ENCODE results near the gene NCAN. TPM values are rescaled to one million over a fixed set of nuclear protein-coding genes. Genes with fewer than 3 reads are reported as not detected.
"Not testable (repeated sequence)": the region's sequence is repeated elsewhere in the genome, so short reads cannot be mapped to it uniquely, and the experiment has no call there.

NCAN gene
- total RNA-seq, 4 donors from 2014 or later, result not detected

DNA sequence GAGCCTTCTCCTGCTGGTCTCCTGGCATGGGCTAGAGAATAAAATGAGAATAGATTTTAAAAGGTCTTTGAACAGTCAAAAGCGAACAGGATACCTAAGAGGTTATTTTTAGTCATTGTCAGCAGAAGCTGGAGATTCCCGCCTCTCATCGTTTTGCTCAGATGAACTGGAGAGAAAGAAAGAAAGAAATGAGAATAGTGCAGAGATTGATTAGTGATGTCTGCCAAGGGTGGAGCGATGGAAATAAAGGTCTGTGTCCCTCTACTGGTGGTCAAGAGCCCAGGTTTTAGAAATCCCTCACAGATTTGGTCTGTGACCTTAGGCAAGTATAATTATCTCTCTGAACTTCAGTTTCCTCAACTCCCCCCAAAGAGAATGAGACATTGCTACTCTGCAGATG is 5.3 kb downstream of the NCAN start:
- no peaks in the 10 kb centered on the region for H3K36me3 ChIP-seq
- no peak overlapping the region for H3K27ac ChIP-seq
- 48 to 62% methylated on average over 4 of the region's 4 CpGs for WGBS, 2 donors
- intact Hi-C loops (cut with DNase I), result no loop called here
- no peak overlapping the region for H3K4me3 ChIP-seq
- no peaks in the 10 kb centered on the region for H3K9me3 ChIP-seq
- peaks cover 0 to 77% (median 7%) of the 10 kb centered on the region in 4 donors for H3K27me3 ChIP-seq
- no peaks in the 10 kb centered on the region for H3K4me1 ChIP-seq
- DNase-seq, result no peak
- TF ChIP-seq, protein P1, sequence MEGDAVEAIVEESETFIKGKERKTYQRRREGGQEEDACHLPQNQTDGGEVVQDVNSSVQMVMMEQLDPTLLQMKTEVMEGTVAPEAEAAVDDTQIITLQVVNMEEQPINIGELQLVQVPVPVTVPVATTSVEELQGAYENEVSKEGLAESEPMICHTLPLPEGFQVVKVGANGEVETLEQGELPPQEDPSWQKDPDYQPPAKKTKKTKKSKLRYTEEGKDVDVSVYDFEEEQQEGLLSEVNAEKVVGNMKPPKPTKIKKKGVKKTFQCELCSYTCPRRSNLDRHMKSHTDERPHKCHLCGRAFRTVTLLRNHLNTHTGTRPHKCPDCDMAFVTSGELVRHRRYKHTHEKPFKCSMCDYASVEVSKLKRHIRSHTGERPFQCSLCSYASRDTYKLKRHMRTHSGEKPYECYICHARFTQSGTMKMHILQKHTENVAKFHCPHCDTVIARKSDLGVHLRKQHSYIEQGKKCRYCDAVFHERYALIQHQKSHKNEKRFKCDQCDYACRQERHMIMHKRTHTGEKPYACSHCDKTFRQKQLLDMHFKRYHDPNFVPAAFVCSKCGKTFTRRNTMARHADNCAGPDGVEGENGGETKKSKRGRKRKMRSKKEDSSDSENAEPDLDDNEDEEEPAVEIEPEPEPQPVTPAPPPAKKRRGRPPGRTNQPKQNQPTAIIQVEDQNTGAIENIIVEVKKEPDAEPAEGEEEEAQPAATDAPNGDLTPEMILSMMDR (IDR thresholded peaks at IDR 0.05), result no peak
- no peak for TF ChIP-seq POLR2A (IDR thresholded peaks at IDR 0.05)

DNA sequence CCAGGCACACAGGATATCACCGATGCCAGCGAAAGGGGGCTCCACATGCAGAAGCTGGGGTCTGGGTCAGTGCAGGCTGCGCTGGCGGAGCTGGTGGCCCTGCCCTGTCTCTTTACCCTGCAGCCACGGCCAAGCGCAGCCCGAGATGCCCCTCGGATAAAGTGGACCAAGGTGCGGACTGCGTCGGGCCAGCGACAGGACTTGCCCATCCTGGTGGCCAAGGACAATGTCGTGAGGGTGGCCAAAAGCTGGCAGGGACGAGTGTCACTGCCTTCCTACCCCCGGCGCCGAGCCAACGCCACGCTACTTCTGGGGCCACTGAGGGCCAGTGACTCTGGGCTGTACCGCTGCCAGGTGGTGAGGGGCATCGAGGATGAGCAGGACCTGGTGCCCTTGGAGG is 7.2 kb downstream of the NCAN start:
- Histone ChIP-seq H3K27ac (no peak overlapping the region), H3K4me1 (no peaks in the 10 kb centered on the region), H3K36me3 (no peaks in the 10 kb centered on the region), H3K4me3 (no peak overlapping the region), H3K27me3 (peaks cover 0 to 73% (median 0%) of the 10 kb centered on the region in 4 donors), H3K9me3 (no peaks in the 10 kb centered on the region)
- intact Hi-C loops (cut with DNase I), result no loop called here
- 86 to 96% methylated on average over 9 to 11 of the region's 21 CpGs for WGBS, 2 donors
- TF ChIP-seq, protein P1 (IDR thresholded peaks at IDR 0.05), result no peak
- TF ChIP-seq POLR2A (IDR thresholded peaks at IDR 0.05), result no peak
- no peak for DNase-seq

DNA sequence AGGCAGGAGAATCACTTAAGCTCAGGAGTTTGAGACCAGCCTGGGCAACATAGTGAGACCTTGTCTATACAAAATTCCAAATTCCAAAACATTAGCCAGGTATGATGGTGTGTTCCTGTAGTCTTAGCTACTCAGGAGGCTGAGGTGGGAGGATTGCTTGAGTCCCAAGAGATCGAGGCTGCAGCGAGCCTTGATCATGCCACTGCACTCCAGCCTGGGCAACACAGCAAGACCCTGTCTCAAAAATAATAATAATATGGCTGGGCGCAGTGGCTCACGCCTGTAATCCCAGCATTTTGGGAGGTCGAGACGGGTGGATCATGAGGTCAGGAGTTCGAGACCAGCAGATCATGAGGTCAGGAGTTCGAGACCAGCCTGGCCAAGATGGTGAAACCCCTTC is 9.2 kb downstream of the NCAN start:
- H3K36me3 ChIP-seq; H3K9me3 ChIP-seq; H3K27ac ChIP-seq; intact Hi-C loops (cut with DNase I); DNase-seq; H3K4me3 ChIP-seq: not testable (repeated sequence)
- Histone ChIP-seq H3K27me3 (peaks cover 0 to 73% (median 1%) of the 10 kb centered on the region in 4 donors), H3K4me1 (peaks cover 7 to 13% (median 9%) of the 10 kb centered on the region in 3 donors)
- WGBS, 2 donors, result 75 to 94% methylated on average over 3 to 4 of the region's 8 CpGs

DNA sequence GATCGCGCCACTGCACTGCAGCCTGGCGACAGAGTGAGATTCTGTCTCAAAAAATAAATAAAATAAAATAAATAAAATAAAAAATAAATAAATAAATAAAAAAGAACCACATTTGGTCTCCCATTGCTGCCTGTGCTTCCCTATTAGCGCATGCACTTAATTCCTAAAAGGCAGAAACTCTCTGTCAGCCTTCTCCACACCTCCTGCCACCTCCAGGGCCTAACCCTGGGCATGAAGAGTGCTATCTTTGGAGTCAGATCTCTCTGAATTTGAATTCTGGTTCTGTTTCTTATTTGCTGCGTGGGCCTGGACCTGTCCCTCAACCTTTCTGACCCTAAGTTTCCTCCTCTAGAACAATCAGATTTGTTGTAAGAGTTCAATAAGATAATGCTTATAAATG is 11.3 kb downstream of the NCAN start:
- peaks cover 7 to 13% (median 9%) of the 10 kb centered on the region in 3 donors for H3K4me1 ChIP-seq
- peaks cover 0 to 73% (median 4%) of the 10 kb centered on the region in 4 donors for H3K27me3 ChIP-seq
- WGBS, 2 donors, result 87 to 88% methylated on average over 5 of the region's 5 CpGs
- no peak overlapping the region for H3K4me3 ChIP-seq
- intact Hi-C loops (cut with DNase I), result no loop called here
- TF ChIP-seq, protein P1 (IDR thresholded peaks at IDR 0.05), result no peak
- TF ChIP-seq POLR2A (IDR thresholded peaks at IDR 0.05), result no peak
- H3K27ac ChIP-seq, result no peak overlapping the region
- no peaks in the 10 kb centered on the region for H3K36me3 ChIP-seq
- DNase-seq, result no peak
- H3K9me3 ChIP-seq, result no peaks in the 10 kb centered on the region

DNA sequence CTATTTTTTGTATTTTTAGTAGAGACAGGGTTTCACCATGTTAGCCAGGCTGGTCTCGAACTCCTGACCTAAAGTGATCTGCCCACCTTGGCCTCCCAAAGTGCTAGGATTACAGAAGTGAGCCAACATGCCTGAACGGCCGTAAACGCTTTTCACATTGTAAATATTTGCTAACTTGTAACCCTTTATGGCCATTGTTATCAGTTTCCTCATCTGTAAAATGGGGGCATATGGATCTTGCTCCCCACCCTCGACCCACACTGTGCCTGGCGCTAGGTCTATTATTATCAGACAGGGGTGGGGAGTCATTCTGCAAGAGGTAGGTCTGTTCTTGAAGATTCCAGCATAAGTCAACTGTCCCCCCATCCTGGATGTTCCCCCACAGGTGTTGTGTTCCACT is 11.9 kb downstream of the NCAN start:
- TF ChIP-seq POLR2A (IDR thresholded peaks at IDR 0.05), result no peak
- TF ChIP-seq, protein P1 (IDR thresholded peaks at IDR 0.05), result no peak
- Histone ChIP-seq H3K4me3 (no peak overlapping the region), H3K4me1 (peaks cover 7 to 13% (median 9%) of the 10 kb centered on the region in 3 donors), H3K27ac (no peak overlapping the region), H3K36me3 (no peaks in the 10 kb centered on the region), H3K27me3 (peaks cover 0 to 78% (median 4%) of the 10 kb centered on the region in 4 donors), H3K9me3 (no peaks in the 10 kb centered on the region)
- intact Hi-C loops (cut with DNase I), result no loop called here
- WGBS, 2 donors, result 61 to 71% methylated on average over 6 of the region's 6 CpGs
- no peak for DNase-seq

All from esophagus squamous epithelium (tissue), 5 donors.